Effector memory CD8-positive, alpha-beta T cell (primary cell): ENCODE data around the gene OR7E24.
"Not testable (repeated sequence)": the region's sequence is repeated elsewhere in the genome, so short reads cannot be mapped to it uniquely, and the experiment has no call there.

Experiments
- ATAC-seq: fragments of 150-1000 bp; cut with Tn5 transposase; replicated peaks from 2 replicates; pipeline ENCODE4 v1.10.0; 2021; ENCODE audit warnings: mild to moderate bottlenecking, moderate library complexity
- DNase-seq, 3 experiments: peaks; one replicate each; pipeline ENCODE4 v3.0.0; 2021
- H3K27ac Mint-ChIP-seq, 2 donors: one replicate each; pipeline ENCODE4 v1.8.0; 2022; ENCODE audit warnings: mild to moderate bottlenecking in 2 of 2, mixed read lengths in 2 of 2, moderate library complexity in 2 of 2
- H3K27me3 Mint-ChIP-seq, 2 donors: one replicate each; pipeline ENCODE4 v1.8.0; 2022; ENCODE audit warnings: mixed read lengths in 2 of 2
- H3K36me3 Mint-ChIP-seq: one replicate; pipeline ENCODE4 v1.8.0; 2022; ENCODE audit warnings: mild to moderate bottlenecking, moderate library complexity, mixed read lengths; ENCODE audit not compliant: insufficient read depth
- H3K4me1 Mint-ChIP-seq, 2 donors: one replicate each; pipeline ENCODE4 v1.8.0; 2022; ENCODE audit warnings: low read depth in 2 of 2, mixed read lengths in 2 of 2
- H3K4me3 Mint-ChIP-seq, 2 donors: one replicate each; pipeline ENCODE4 v1.8.0; 2022; ENCODE audit warnings: mild to moderate bottlenecking in 2 of 2, mixed read lengths in 2 of 2, moderate library complexity in 2 of 2
- H3K9me3 Mint-ChIP-seq, 2 donors: one replicate each; pipeline ENCODE4 v1.8.0; 2022; ENCODE audit warnings: mixed read lengths in 2 of 2
- total RNA-seq, 9 experiments: gene quantifications; one replicate each; lab custom pipeline; 2026; lab: John Stamatoyannopoulos, UW

Gene OR7E24
- 0 reads per million in 9 experiments for total RNA-seq

GRCh38 chr19:9250630-9251029 is at the start of gene OR7E24:
OR7E24 (plus strand) TSS chr19:9250930; CDS start chr19:9251044, 114 bp downstream.
- DNase-seq = no peak
- Mint-ChIP-seq H3K27me3 (peaks cover 10 to 35% of the 10 kb centered on the region in 2 donors), H3K4me1 (no peaks in the 10 kb centered on the region), H3K4me3 (no peak within 1 kb of the TSS), H3K27ac (no peak within 1 kb of the TSS), H3K36me3 (no peaks in the 10 kb centered on the region), H3K9me3 (peaks cover 2 to 6% of the 10 kb centered on the region in 2 donors)
- no peak for ATAC-seq

GRCh38 chr19:9205501-9206113 is 45.1 kb upstream of the OR7E24 start:
- H3K4me3 Mint-ChIP-seq = peak overlapping the region; percentile 52 to 56
- DNase-seq (peak; percentile 55 to 59 (median 55)), ATAC-seq (peak; percentile 51)
- H3K4me1 Mint-ChIP-seq = peaks cover 5 to 6% of the 10 kb centered on the region in 2 donors
- H3K27ac Mint-ChIP-seq = no peak overlapping the region
- no peaks in the 10 kb centered on the region for H3K36me3 Mint-ChIP-seq
- peaks cover 19 to 27% of the 10 kb centered on the region in 2 donors for H3K27me3 Mint-ChIP-seq
- no peaks in the 10 kb centered on the region for H3K9me3 Mint-ChIP-seq

- Mint-ChIP-seq H3K27ac (no peak within 1 kb of the TSS), H3K4me1 (no peaks in the 10 kb centered on the region), H3K9me3 (peaks cover 1 to 10% of the 10 kb centered on the region in 2 donors), H3K4me3 (no peak within 1 kb of the TSS), H3K36me3 (no peaks in the 10 kb centered on the region), H3K27me3 (peaks cover 24 to 35% of the 10 kb centered on the region in 2 donors)
- ATAC-seq (no peak), DNase-seq (no peak)
Observed at GRCh38 chr19:9219489-9219888, 31.2 kb upstream of the OR7E24 start, which contains the start of gene OR7D4. OR7D4 (minus strand) TSS chr19:9219589; CDS start chr19:9214837, 4,752 bp downstream.

- Mint-ChIP-seq H3K4me3 (no peak overlapping the region), H3K27me3 (peaks cover 10 to 35% of the 10 kb centered on the region in 2 donors), H3K36me3 (no peaks in the 10 kb centered on the region), H3K27ac (no peak overlapping the region), H3K9me3 (peaks cover 2 to 6% of the 10 kb centered on the region in 2 donors), H3K4me1 (no peaks in the 10 kb centered on the region)
- ATAC-seq = no peak
- DNase-seq = no peak
Observed at GRCh38 chr19:9251236-9251635, 506 bp downstream of the OR7E24 start.

- not testable (repeated sequence) for H3K27ac Mint-ChIP-seq, H3K36me3 Mint-ChIP-seq, ATAC-seq, DNase-seq, H3K4me1 Mint-ChIP-seq
- peaks cover 17 to 26% of the 10 kb centered on the region in 2 donors for H3K27me3 Mint-ChIP-seq
- peaks cover 7 to 32% of the 10 kb centered on the region in 2 donors for H3K9me3 Mint-ChIP-seq
- H3K4me3 Mint-ChIP-seq = peak overlapping the region; percentile 18 to 42
Observed at GRCh38 chr19:9283485-9283884, 32.8 kb downstream of the OR7E24 start.

GRCh38 chr19:9289231-9289884 is 38.6 kb downstream of the OR7E24 start:
- DNase-seq (no peak), ATAC-seq (no peak)
- Mint-ChIP-seq H3K9me3 (peaks cover 8 to 15% of the 10 kb centered on the region in 2 donors), H3K27ac (no peak overlapping the region), H3K4me3 (no peak overlapping the region), H3K36me3 (peaks cover 9% of the 10 kb centered on the region), H3K27me3 (no peaks in the 10 kb centered on the region), H3K4me1 (peaks cover 0 to 4% of the 10 kb centered on the region in 2 donors)

- peaks cover 0 to 4% of the 10 kb centered on the region in 2 donors for H3K4me1 Mint-ChIP-seq
- peaks cover 15 to 19% of the 10 kb centered on the region in 2 donors for H3K9me3 Mint-ChIP-seq
Observed at GRCh38 chr19:9295411-9295849, 44.7 kb downstream of the OR7E24 start.

GRCh38 chr19:9296336-9296735 is 45.6 kb downstream of the OR7E24 start:
- Mint-ChIP-seq H3K4me3 (no peak overlapping the region), H3K27me3 (no peaks in the 10 kb centered on the region), H3K9me3 (peaks cover 24 to 25% of the 10 kb centered on the region in 2 donors), H3K27ac (no peak overlapping the region), H3K36me3 (peaks cover 52% of the 10 kb centered on the region), H3K4me1 (peaks cover 2 to 12% of the 10 kb centered on the region in 2 donors)
- DNase-seq (no peak), ATAC-seq (no peak)

More at GRCh38 chr19:9295411-9295849, 44.7 kb downstream of the OR7E24 start:
- DNase-seq (no peak), ATAC-seq (no peak)
- peaks cover 43% of the 10 kb centered on the region for H3K36me3 Mint-ChIP-seq
- H3K4me3 Mint-ChIP-seq = no peak overlapping the region
- no peak overlapping the region for H3K27ac Mint-ChIP-seq
- H3K27me3 Mint-ChIP-seq = no peaks in the 10 kb centered on the region
